Measurements from ENCODE around the gene ULK4. TPM values are rescaled to one million over a fixed set of nuclear protein-coding genes. Genes with fewer than 3 reads are reported as not detected.
A peak's percentile ranks its signal among the peaks of the same experiment; 100 is the strongest.
"Not testable (repeated sequence)": the region's sequence is repeated elsewhere in the genome, so short reads cannot be mapped to it uniquely, and the experiment has no call there.

The ULK4 gene
- total RNA-seq, 1 experiment from 2014 or later: 8.7 TPM

GRCh38 chr3:41695806-41696205 is 266.1 kb downstream of the ULK4 start:
- H3K36me3 ChIP-seq (ENCODE audit: low read depth); POLR2A ChIA-PET (ENCODE audit: unreplicated experiment); H4K20me1 ChIP-seq (ENCODE audit: insufficient read depth); H3K9me2 ChIP-seq (ENCODE audit: insufficient read depth); H3K79me2 ChIP-seq (ENCODE audit: low read depth); CTCF ChIA-PET; DNase-seq; H3K4me3 ChIP-seq; H3K27me3 ChIP-seq (ENCODE audit: insufficient read depth, low read depth); H3K4me2 ChIP-seq; H3F3A ChIP-seq (ENCODE audit: insufficient read depth, low read depth); H2AFZ ChIP-seq; H3K4me1 ChIP-seq (replicated peaks; ENCODE audit: insufficient read depth); BruUV-seq (replicated peaks); H3K9me3 ChIP-seq (ENCODE audit: insufficient read depth, low read depth); H3K27ac ChIP-seq; intact Hi-C loops (cut with micrococcal nuclease; ENCODE audit: unreplicated experiment): not testable (repeated sequence)
- 0 out of 2 replicates have a peak, but pooled peaks have one; percentile 26 for TF ChIP-seq CTCF (conservative IDR thresholded peaks at IDR 0.05)

GRCh38 chr3:41693799-41694198 is 268.1 kb downstream of the ULK4 start:
- Histone ChIP-seq H3F3A (ENCODE audit: insufficient read depth, low read depth) (no peaks in the 10 kb centered on the region), H3K9me2 (ENCODE audit: insufficient read depth) (no peaks in the 10 kb centered on the region), H3K9me3 (ENCODE audit: insufficient read depth, low read depth) (no peaks in the 10 kb centered on the region), H3K4me2 (no peak overlapping the region), H3K27me3 (ENCODE audit: insufficient read depth, low read depth) (no peaks in the 10 kb centered on the region), H3K4me1 (replicated peaks; ENCODE audit: insufficient read depth) (peaks cover 7% of the 10 kb centered on the region; the same call in 1 of the 2 replicates), H3K36me3 (ENCODE audit: low read depth) (no peaks in the 10 kb centered on the region), H3K79me2 (ENCODE audit: low read depth) (no peaks in the 10 kb centered on the region), H2AFZ (no peak overlapping the region), H3K27ac (no peak overlapping the region), H3K4me3 (no peak overlapping the region), H4K20me1 (ENCODE audit: insufficient read depth) (no peaks in the 10 kb centered on the region)
- ChIA-PET CTCF (no interaction called here), POLR2A (ENCODE audit: unreplicated experiment) (no interaction called here)
- TF ChIP-seq EZH2 (IDR thresholded peaks at IDR 0.05; ENCODE audit: low read depth) (no peak), CTCF (conservative IDR thresholded peaks at IDR 0.05) (no peak)
- DNase-seq: no peak
- intact Hi-C loops (cut with micrococcal nuclease; ENCODE audit: unreplicated experiment): no loop called here
- no TSS peak for BruUV-seq (replicated peaks)

GRCh38 chr3:41690766-41691563 is 270.9 kb downstream of the ULK4 start:
- H3K9me2 ChIP-seq (ENCODE audit: insufficient read depth): no peaks in the 10 kb centered on the region
- peak in 1 of 2 experiments; percentile 14 for DNase-seq
- ChIA-PET CTCF (no interaction called here), POLR2A (ENCODE audit: unreplicated experiment) (no interaction called here)
- no peak overlapping the region for H3K4me3 ChIP-seq
- no peak overlapping the region; the same call in 1 of the 2 replicates for H3K4me2 ChIP-seq
- peaks cover 7% of the 10 kb centered on the region; the same call in 1 of the 2 replicates for H3K4me1 ChIP-seq (replicated peaks; ENCODE audit: insufficient read depth)
- intact Hi-C loops (cut with micrococcal nuclease; ENCODE audit: unreplicated experiment): no loop called here
- H3K79me2 ChIP-seq (ENCODE audit: low read depth): no peaks in the 10 kb centered on the region
- no peaks in the 10 kb centered on the region for H3K36me3 ChIP-seq (ENCODE audit: low read depth)
- no peaks in the 10 kb centered on the region for H3F3A ChIP-seq (ENCODE audit: insufficient read depth, low read depth)
- no peak overlapping the region for H3K27ac ChIP-seq
- H3K9me3 ChIP-seq (ENCODE audit: insufficient read depth, low read depth): no peaks in the 10 kb centered on the region
- no peaks in the 10 kb centered on the region for H3K27me3 ChIP-seq (ENCODE audit: insufficient read depth, low read depth)
- no peak for TF ChIP-seq EZH2 (IDR thresholded peaks at IDR 0.05; ENCODE audit: low read depth)
- TF ChIP-seq CTCF (conservative IDR thresholded peaks at IDR 0.05): no peak
- no peak overlapping the region for H2AFZ ChIP-seq
- H4K20me1 ChIP-seq (ENCODE audit: insufficient read depth): no peaks in the 10 kb centered on the region
- BruUV-seq (replicated peaks): no TSS peak
